Naive thymus-derived CD4-positive, alpha-beta T cell (primary cell): ENCODE results near the gene MED19. TPM values are rescaled to one million over a fixed set of nuclear protein-coding genes. Genes with fewer than 3 reads are reported as not detected.
"Not testable (repeated sequence)": the region's sequence is repeated elsewhere in the genome, so short reads cannot be mapped to it uniquely, and the experiment has no call there.

Experiments
- ATAC-seq: fragments of 150-1000 bp; cut with Tn5 transposase; 2 replicates; pipeline ENCODE4 v1.10.0; 2021; ENCODE audit warnings: mild to moderate bottlenecking, moderate library complexity
- CTCF ChIA-PET: fragments of 350-600 bp; sonication (Branson Sonifier 250); formaldehyde crosslinking; loops from one replicate; lab custom pipeline; 2021; ENCODE audit warnings: antibody characterized with exemption; lab: Charles Lee
- POLR2A ChIA-PET: fragments of 350-600 bp; sonication (Branson Sonifier 250); formaldehyde crosslinking; loops from one replicate; lab custom pipeline; 2021; ENCODE audit warnings: antibody characterized with exemption, inconsistent platforms; lab: Charles Lee
- DNase-seq, 9 donors: peaks; one replicate each; pipeline versions ENCODE4 v3.0.0 to v3.0.0-alpha.2; 2020 to 2022; ENCODE audit warnings: mixed read lengths in 1 of 9
- H3K27ac ChIP-seq: one replicate; pipeline ENCODE4 v1.7.0; 2013; ENCODE audit warnings: mild to moderate bottlenecking, low read depth, low read length, moderate library complexity
- H3K27me3 ChIP-seq, 2 donors: one replicate each; pipeline ENCODE4 v1.7.0; 2013; ENCODE audit warnings: low read length in 2 of 2, mild to moderate bottlenecking in 2 of 2, moderate library complexity in 2 of 2; ENCODE audit not compliant: control insufficient read depth in 2 of 2, insufficient read depth in 2 of 2
- H3K36me3 ChIP-seq, 3 experiments: 1 replicate in 2 of 3; 2 replicates in 1 of 3; pipeline ENCODE4 v1.7.0; 2013; ENCODE audit warnings: low read length in 3 of 3, mild to moderate bottlenecking in 3 of 3, moderate library complexity in 1 of 3; ENCODE audit not compliant: insufficient read depth in 3 of 3, control insufficient read depth in 2 of 3
- H3K4me1 ChIP-seq, 2 donors: one replicate each; pipeline ENCODE4 v1.7.0; 2013; ENCODE audit warnings: low read length in 2 of 2, mild to moderate bottlenecking in 2 of 2, moderate library complexity in 1 of 2; ENCODE audit not compliant: control insufficient read depth in 2 of 2, insufficient read depth in 2 of 2
- H3K4me3 ChIP-seq: 2 replicates; pipeline ENCODE4 v1.7.0; 2013; ENCODE audit warnings: mild to moderate bottlenecking, low read length
- H3K9me3 ChIP-seq, 3 experiments: 1 replicate in 2 of 3; 2 replicates in 1 of 3; pipeline ENCODE4 v1.7.0; 2013; ENCODE audit warnings: low read length in 3 of 3; ENCODE audit not compliant: control insufficient read depth in 2 of 3
- H3K27ac Mint-ChIP-seq, 9 donors: one replicate each; pipeline ENCODE4 v1.8.0; 2020 to 2022; ENCODE audit warnings: mixed read lengths in 9 of 9, mild to moderate bottlenecking in 8 of 9, moderate library complexity in 5 of 9, inconsistent platforms in 2 of 9
- H3K27me3 Mint-ChIP-seq, 5 donors: one replicate each; pipeline ENCODE4 v1.8.0; 2021 to 2022; ENCODE audit warnings: mixed read lengths in 5 of 5, mild to moderate bottlenecking in 1 of 5
- H3K36me3 Mint-ChIP-seq, 5 donors: one replicate each; pipeline ENCODE4 v1.8.0; 2020 to 2022; ENCODE audit warnings: mixed read lengths in 5 of 5, mild to moderate bottlenecking in 3 of 5, inconsistent platforms in 1 of 5
- H3K4me1 Mint-ChIP-seq, 7 donors: one replicate each; pipeline ENCODE4 v1.8.0; 2020 to 2022; ENCODE audit warnings: mixed read lengths in 7 of 7, mild to moderate bottlenecking in 3 of 7, inconsistent platforms in 1 of 7
- H3K4me3 Mint-ChIP-seq, 10 donors: one replicate each; pipeline ENCODE4 v1.8.0; 2020 to 2022; ENCODE audit warnings: mild to moderate bottlenecking in 10 of 10, mixed read lengths in 10 of 10, moderate library complexity in 6 of 10, inconsistent platforms in 2 of 10
- H3K9me3 Mint-ChIP-seq, 11 donors: one replicate each; pipeline ENCODE4 v1.8.0; 2020 to 2022; ENCODE audit warnings: mixed read lengths in 11 of 11, mild to moderate bottlenecking in 4 of 11, inconsistent platforms in 1 of 11, moderate library complexity in 1 of 11
- intact Hi-C, 2 donors: fragments of 100-400 bp; cut with micrococcal nuclease; formaldehyde crosslinking; loops; one replicate each; pipeline ENCODE4 v1.15.1; 2023
- polyA plus RNA-seq, 2 donors: library from polyadenylated mRNA; unstranded; fragments of 300-500 nt; fragmentation: Illumina TruSeq; gene quantifications; one replicate each; pipeline ENCODE4 v1.2.3, GENCODE V29; 2021
- total RNA-seq, 6 experiments: library from RNA in 5 of 6; stranded (reverse) in 5 of 6; gene quantifications; 1 replicate in 5 of 6; 2 replicates in 1 of 6; pipeline ENCODE4 v1.2.3 and lab custom pipeline; 2021 to 2026

The MED19 gene
- total and polyA plus RNA-seq, 7 experiments from 2014 or later = 10.2 to 15.6 (median 12.4) TPM

GRCh38 chr11:57713835-57714234 lies 1.8 kb upstream of the MED19 start:
- peaks cover 14 to 64% (median 42%) of the 10 kb centered on the region in 7 donors for H3K4me1 Mint-ChIP-seq
- ChIA-PET POLR2A (interaction anchor here (0.8 to 2.7 kb wide), 5 partner anchors 11 to 87 kb away, joined by 3 to 18 read pairs (median 6); partner anchors contain the start of gene SELENOH), CTCF (interaction anchor here (0.6 to 1.3 kb wide), 4 partner anchors 11 to 249 kb away, joined by 3 to 6 read pairs (median 4); no protein-coding TSS in a partner anchor)
- no peaks in the 10 kb centered on the region for H3K27me3 Mint-ChIP-seq
- DNase-seq (no peak), ATAC-seq (no peak)
- H3K4me1 ChIP-seq = peaks cover 25 to 33% of the 10 kb centered on the region in 2 donors
- peaks cover 0 to 8% (median 6%) of the 10 kb centered on the region in 5 donors for H3K36me3 Mint-ChIP-seq
- peak overlapping the region in 8 of 9 donors; percentile 51 to 98 (median 89) for H3K27ac Mint-ChIP-seq
- intact Hi-C loops = loop anchor here (2.0 to 5.0 kb wide), 3 partner anchors 379 to 1953 kb away; partner anchors contain the start of genes OSBP (in 1 of the 2), PATL1 (in 1 of the 2) and SSRP1 (in 1 of the 2)
- H3K4me3 ChIP-seq = peak overlapping the region; percentile 98
- H3K27ac ChIP-seq = peak overlapping the region; percentile 85
- no peaks in the 10 kb centered on the region for H3K9me3 ChIP-seq
- H3K36me3 ChIP-seq = peaks cover 0 to 17% (median 0%) of the 10 kb centered on the region in 3 experiments
- H3K9me3 Mint-ChIP-seq = peaks cover 0 to 2% (median 0%) of the 10 kb centered on the region in 11 donors
- no peaks in the 10 kb centered on the region for H3K27me3 ChIP-seq
- peak overlapping the region; percentile 86 to 99 (median 98) for H3K4me3 Mint-ChIP-seq

GRCh38 chr11:57712256-57713150 lies 488 bp upstream of the MED19 start, which contains the start of gene TMX2:
Gene TMX2 (plus strand): TSS chr11:57712593. CDS start chr11:57712619, 26 bp downstream.
- peak within 1 kb of the TSS; percentile 98 for H3K4me3 ChIP-seq
- intact Hi-C loops = loop anchor here (1.0 to 5.0 kb wide), 19 partner anchors 29 to 1955 kb away; partner anchors contain the start of genes CLP1 (in 2 of the 2), OSBP (in 2 of the 2), SELENOH (in 2 of the 2) and TIMM10 (in 2 of the 2)
- DNase-seq (peak; percentile 73 to 96 (median 91)), ATAC-seq (peak; percentile 94)
- peak within 1 kb of the TSS; percentile 86 to 99 (median 98) for H3K4me3 Mint-ChIP-seq
- H3K4me1 Mint-ChIP-seq = peaks cover 14 to 61% (median 52%) of the 10 kb centered on the region in 7 donors
- ChIA-PET POLR2A (interaction anchor here (0.5 to 2.7 kb wide), 16 partner anchors 11 to 865 kb away, joined by 3 to 24 read pairs (median 4); partner anchors contain the start of genes SELENOH, UBE2L6 and YPEL4), CTCF (interaction anchor here (0.7 to 1.0 kb wide), 2 partner anchors 69 to 842 kb away, joined by 3 to 5 read pairs; no protein-coding TSS in a partner anchor)
- H3K4me1 ChIP-seq = peaks cover 25 to 33% of the 10 kb centered on the region in 2 donors
- no peaks in the 10 kb centered on the region for H3K9me3 ChIP-seq
- peak within 1 kb of the TSS; percentile 87 to 99 (median 95) for H3K27ac Mint-ChIP-seq
- H3K27me3 ChIP-seq = no peaks in the 10 kb centered on the region
- H3K36me3 ChIP-seq = peaks cover 0 to 16% (median 0%) of the 10 kb centered on the region in 3 experiments
- peak within 1 kb of the TSS; percentile 95 for H3K27ac ChIP-seq
- peaks cover 0 to 5% (median 0%) of the 10 kb centered on the region in 5 donors for H3K36me3 Mint-ChIP-seq
- H3K9me3 Mint-ChIP-seq = peaks cover 0 to 2% (median 0%) of the 10 kb centered on the region in 11 donors
- no peaks in the 10 kb centered on the region for H3K27me3 Mint-ChIP-seq

GRCh38 chr11:57709802-57710367 lies 2.1 kb downstream of the MED19 start:
- peaks cover 0 to 2% (median 0%) of the 10 kb centered on the region in 11 donors for H3K9me3 Mint-ChIP-seq
- intact Hi-C loops = loop anchor here in 1 of 2 donors (5.0 kb wide), 2 partner anchors 1907 to 1957 kb away; partner anchors contain the start of genes OSBP and PATL1
- H3K4me3 Mint-ChIP-seq = peak overlapping the region in 7 of 10 donors; percentile 8 to 37 (median 17)
- Histone ChIP-seq H3K27ac (no peak overlapping the region), H3K27me3 (no peaks in the 10 kb centered on the region), H3K4me3 (no peak overlapping the region), H3K36me3 (peaks cover 0 to 26% (median 6%) of the 10 kb centered on the region in 3 experiments), H3K4me1 (peaks cover 25 to 32% of the 10 kb centered on the region in 2 donors), H3K9me3 (no peaks in the 10 kb centered on the region)
- H3K27me3 Mint-ChIP-seq = no peaks in the 10 kb centered on the region
- no peak for ATAC-seq
- ChIA-PET POLR2A (interaction anchor here (0.6 to 1.3 kb wide), 2 partner anchors 36 to 1904 kb away, joined by 3 to 5 read pairs; no protein-coding TSS in a partner anchor), CTCF (interaction anchor here (0.7 to 1.6 kb wide), 3 partner anchors 16 to 920 kb away, joined by 4 to 8 read pairs (median 6); no protein-coding TSS in a partner anchor)
- peaks cover 14 to 61% (median 53%) of the 10 kb centered on the region in 7 donors for H3K4me1 Mint-ChIP-seq
- DNase-seq = no peak
- H3K36me3 Mint-ChIP-seq = peaks cover 0 to 5% (median 2%) of the 10 kb centered on the region in 5 donors
- peak overlapping the region in 7 of 9 donors; percentile 5 to 98 (median 65) for H3K27ac Mint-ChIP-seq

- H3K9me3 ChIP-seq, DNase-seq, H3K27me3 ChIP-seq, H3K27me3 Mint-ChIP-seq, H3K4me3 ChIP-seq, H3K4me1 ChIP-seq, H3K4me3 Mint-ChIP-seq, intact Hi-C loops, ATAC-seq, H3K9me3 Mint-ChIP-seq, H3K27ac ChIP-seq: not testable (repeated sequence)
- CTCF ChIA-PET = interaction anchor here (1.4 kb wide), 1 partner anchor 95 kb away, joined by 3 read pairs; no protein-coding TSS in a partner anchor
- POLR2A ChIA-PET = interaction anchor here (0.6 kb wide), 1 partner anchor 370 kb away, joined by 3 read pairs; no protein-coding TSS in a partner anchor
- peak overlapping the region in 1 of 9 donors; percentile 17 for H3K27ac Mint-ChIP-seq
- H3K36me3 ChIP-seq = peaks cover 12 to 52% (median 13%) of the 10 kb centered on the region in 3 experiments
- peaks cover 0 to 18% (median 14%) of the 10 kb centered on the region in 5 donors for H3K36me3 Mint-ChIP-seq
- H3K4me1 Mint-ChIP-seq = peaks cover 0 to 24% (median 19%) of the 10 kb centered on the region in 7 donors
These were observed 6.6 kb downstream of the MED19 start for GRCh38 chr11:57705432-57705831.

- no peaks in the 10 kb centered on the region for H3K9me3 ChIP-seq
- H3K4me1 Mint-ChIP-seq = peaks cover 0 to 20% (median 16%) of the 10 kb centered on the region in 7 donors
- DNase-seq = no peak
- intact Hi-C loops = no loop called here
- H3K36me3 Mint-ChIP-seq = peaks cover 0 to 19% (median 14%) of the 10 kb centered on the region in 5 donors
- H3K4me3 Mint-ChIP-seq = no peak overlapping the region
- ChIA-PET POLR2A (no interaction called here), CTCF (interaction anchor here (1.4 kb wide), 1 partner anchor 95 kb away, joined by 3 read pairs; no protein-coding TSS in a partner anchor)
- no peaks in the 10 kb centered on the region for H3K27me3 Mint-ChIP-seq
- ATAC-seq = no peak
- peak overlapping the region in 5 of 9 donors; percentile 36 to 72 (median 58) for H3K27ac Mint-ChIP-seq
- H3K36me3 ChIP-seq = peaks cover 13 to 55% (median 13%) of the 10 kb centered on the region in 3 experiments
- H3K27ac ChIP-seq = no peak overlapping the region
- H3K9me3 Mint-ChIP-seq = no peaks in the 10 kb centered on the region
- H3K27me3 ChIP-seq = no peaks in the 10 kb centered on the region
- H3K4me1 ChIP-seq = no peaks in the 10 kb centered on the region
- no peak overlapping the region for H3K4me3 ChIP-seq
These were observed 7.1 kb downstream of the MED19 start for GRCh38 chr11:57704932-57705331.
